Measurements from ENCODE around the gene TKFC. TPM values are rescaled to one million over a fixed set of nuclear protein-coding genes. Genes with fewer than 3 reads are reported as not detected.

TKFC gene
- polyA plus RNA-seq, 1 donor: 58.3 TPM

DNA sequence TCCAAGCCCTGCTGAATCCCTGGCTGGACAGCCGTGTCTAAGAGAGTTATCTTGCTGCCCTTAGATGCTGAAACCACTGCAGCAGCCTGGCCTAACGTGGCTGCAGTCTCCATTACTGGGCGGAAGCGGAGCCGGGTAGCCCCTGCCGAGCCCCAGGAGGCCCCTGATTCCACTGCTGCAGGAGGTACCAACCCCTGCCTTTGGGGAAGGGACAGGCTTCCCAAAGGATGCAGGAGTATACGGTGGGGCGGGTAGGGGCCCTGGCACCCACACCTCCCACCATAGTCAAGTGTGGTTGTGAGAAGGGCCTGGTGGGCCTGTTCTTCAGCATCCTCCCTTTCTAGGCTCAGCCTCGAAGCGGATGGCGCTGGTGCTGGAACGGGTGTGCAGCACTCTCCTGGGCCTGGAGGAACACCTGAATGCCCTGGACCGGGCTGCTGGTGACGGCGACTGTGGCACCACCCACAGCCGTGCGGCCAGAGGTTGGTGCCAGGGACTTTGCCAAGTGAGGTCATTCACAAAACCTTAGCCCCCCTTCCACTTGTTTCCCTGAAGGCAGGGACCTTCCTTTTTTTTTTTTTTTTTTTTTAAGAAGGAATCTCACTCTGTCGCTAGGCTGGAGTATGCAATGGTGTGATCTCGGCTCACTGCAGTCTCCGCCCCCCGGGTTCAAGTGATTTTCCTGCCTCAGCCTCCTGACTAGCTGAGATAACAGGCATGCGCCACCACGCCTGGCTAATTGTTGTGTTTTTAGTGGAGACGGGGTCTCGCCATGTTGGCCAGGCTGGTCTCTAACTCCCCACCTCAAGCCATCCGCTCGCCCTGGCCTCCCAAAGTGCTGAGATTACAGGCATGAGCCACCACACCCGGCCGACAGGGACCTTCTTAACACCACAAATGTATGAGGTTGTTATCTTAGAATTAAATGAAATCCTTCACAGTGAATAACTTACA is 11.0 kb downstream of the TKFC start:
- DNase-seq: no peak

DNA sequence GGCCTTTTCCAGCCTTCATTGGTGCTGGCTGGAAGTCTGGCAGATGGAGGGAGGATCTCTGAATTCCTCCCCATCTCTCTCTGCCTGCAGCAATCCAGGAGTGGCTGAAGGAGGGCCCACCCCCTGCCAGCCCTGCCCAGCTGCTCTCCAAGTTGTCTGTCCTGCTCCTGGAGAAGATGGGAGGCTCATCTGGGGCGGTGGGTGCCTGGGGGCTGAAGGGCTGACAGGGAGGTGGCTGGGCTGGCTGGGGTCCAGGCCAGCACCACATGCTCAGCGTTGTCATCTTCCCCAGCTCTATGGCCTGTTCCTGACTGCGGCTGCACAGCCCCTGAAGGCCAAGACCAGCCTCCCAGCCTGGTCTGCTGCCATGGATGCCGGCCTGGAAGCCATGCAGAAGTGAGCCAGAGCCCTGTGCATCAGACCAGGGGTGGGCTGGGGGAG is 12.2 kb downstream of the TKFC start:
- DNase-seq: no peak

DNA sequence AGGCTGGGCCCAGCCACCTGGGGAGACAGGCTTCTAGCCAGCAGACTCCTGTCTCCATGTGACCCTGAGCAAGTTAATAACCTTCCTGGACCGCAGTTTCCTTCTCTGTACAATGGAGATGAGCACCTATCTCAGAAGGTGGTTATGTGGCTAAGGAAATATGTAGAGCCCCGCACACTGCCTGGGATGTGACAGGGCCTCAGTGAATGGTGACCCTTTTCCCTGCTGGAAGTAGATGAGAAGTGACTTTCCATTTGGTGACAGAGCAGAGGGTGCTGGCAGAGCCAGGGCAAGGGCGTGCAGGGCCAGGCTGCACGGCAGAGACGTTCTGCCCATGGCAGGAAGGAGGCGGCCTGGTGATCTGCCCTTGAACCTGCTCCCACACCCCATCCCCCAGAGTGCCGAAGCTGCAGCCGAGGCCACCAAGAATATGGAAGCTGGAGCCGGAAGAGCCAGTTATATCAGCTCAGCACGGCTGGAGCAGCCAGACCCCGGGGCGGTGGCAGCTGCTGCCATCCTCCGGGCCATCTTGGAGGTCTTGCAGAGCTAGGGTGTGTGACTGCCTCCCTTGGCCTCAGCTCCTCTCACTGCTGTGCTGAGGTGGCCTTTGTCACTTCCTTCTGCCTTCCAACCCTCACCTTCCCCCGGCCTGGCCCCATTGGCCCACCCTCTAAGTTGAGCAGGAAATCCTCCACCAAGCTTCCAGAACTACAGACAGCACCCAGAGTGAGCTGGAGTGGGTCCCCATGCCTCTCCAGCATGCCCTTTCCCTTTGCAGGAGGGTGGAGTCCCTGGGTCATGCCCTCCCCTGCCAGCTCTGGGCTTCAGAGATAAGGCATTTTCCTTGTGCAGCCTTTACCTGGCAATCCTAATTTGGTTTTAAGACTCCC is 13.2 kb downstream of the TKFC start:
- DNase-seq: no peak

DNA sequence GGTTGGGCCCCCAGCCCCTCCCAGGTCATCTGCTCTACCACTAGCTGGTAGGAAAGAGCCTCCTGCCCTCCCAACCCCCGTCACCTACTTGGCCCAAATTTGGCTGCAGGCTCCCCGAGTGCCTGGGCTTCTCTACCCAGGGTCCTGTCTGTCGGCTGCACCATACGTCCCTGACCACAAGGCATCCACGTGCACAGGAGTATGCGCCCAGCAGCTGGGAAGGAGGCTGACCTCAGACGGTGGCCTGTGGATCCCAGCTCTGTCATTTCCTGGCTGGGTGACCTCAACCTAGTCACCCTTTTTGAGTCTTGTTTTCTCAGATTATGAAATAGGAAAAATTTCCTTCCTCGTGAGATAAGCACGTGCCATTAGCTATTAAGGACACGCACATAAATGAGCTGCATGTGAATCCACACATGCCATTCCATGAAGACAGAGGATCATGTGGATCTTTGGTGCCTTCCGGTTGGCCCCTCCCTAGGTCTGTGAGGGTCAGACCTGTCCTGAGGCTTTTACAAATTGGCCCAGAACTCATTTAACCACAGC is 15.0 kb downstream of the TKFC start:
- DNase-seq: no peak

DNA sequence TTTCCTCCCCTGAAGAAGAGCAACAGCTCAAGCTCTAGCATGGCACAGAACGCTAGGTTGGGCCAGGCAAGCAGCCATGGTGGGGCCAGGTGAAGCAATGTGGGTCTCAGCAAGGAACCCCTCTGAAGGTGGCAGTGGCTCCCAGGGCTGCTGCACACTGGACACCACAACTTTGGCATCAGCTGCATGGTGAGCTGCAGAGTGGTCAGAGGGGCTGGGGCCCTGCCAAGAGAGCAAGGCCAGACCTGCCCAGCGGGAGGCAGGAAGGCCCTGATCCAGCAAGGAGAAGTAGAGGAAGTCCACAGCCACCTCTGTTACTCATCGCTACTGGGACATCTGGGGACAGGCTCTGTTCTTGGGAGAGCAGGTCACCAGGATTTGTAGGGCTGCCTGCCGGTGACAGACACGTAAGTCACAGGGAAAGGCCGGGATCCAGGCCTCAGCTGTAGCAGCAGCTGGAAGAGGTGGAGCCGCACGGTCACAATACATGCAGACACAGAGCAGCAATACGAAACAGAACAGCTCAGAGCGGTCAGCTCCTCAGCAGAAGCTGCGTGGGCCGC is 16.2 kb downstream of the TKFC start:
- DNase-seq: no peak

DNA sequence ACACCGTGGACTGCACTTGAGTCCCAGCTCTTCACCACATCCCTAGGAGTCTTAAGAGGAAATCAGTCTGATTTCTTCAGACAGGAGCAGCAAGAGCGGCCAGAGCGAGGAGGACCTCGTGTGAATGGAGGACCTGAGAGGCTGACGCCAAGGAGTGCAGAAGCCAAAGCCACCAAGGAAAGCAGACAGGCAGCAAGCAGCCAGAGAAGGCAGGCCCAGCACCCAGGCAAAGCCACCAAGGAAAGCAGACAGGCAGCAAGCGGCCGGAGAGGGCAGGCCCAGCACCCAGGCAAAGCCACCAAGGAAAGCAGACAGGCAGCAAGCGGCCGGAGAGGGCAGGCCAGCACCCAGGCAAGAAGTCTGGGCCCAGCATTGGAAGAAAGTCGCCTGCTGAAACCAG is 16.9 kb downstream of the TKFC start:
- DNase-seq: no peak

DNA sequence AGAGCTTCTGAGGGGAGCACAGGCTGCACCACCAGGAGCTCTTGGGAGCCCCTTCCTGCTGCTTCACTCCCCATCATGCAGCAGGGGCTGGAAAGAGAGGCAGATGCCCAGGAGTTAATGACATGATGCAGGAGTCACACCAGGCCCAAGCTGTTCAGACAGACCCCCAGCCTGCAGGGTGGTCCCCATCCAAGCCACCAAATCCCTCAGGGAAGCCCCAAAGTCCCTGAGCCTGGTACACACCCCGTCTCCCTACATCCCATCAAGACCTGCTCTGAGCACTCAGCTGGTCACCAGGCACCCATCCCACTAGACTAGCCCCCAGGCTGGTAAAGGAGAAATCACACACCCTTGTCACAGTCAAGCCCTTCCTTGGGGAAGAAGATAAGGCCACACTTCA is 17.3 kb downstream of the TKFC start:
- DNase-seq: no peak

DNA sequence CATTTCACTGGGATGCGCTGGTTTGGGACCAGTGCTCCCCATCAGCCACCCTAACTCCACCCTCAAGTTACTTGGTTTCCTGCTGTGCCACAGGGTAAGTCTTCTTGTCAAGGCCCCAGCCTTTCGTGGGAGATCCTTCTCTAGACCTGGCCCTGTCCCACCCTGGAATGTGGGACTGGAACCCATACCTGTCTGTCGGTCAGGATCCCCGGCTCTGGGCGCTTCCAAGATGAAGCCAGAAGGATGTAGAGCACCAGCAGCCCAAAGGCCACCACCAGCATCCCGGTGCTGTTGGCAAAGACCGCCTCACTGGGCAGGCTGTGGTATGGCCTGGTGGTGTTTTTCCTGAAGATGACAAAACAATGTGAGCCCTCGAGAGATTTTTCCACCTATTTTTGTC is 17.8 kb downstream of the TKFC start:
- no peak for DNase-seq

DNA sequence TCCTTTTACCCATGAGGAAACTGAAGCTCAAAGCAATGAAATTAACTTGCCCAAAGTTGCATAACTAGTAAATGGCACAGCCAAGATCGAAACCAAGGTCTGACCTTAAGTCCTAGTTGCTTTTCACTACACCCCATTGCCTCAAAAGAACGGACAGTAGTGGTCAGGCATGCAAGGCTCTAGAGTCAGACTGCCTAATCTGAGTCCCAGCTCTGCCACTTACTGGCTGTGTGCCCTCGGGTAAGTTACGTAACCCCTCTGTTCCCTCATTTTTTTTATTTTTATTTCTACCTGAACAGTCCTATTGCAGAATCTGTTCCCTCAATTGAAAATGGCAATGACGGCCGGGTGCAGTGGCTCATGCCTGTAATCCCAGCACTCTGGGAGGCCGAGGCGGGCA is 19.0 kb downstream of the TKFC start:
- DNase-seq: no peak

DNA sequence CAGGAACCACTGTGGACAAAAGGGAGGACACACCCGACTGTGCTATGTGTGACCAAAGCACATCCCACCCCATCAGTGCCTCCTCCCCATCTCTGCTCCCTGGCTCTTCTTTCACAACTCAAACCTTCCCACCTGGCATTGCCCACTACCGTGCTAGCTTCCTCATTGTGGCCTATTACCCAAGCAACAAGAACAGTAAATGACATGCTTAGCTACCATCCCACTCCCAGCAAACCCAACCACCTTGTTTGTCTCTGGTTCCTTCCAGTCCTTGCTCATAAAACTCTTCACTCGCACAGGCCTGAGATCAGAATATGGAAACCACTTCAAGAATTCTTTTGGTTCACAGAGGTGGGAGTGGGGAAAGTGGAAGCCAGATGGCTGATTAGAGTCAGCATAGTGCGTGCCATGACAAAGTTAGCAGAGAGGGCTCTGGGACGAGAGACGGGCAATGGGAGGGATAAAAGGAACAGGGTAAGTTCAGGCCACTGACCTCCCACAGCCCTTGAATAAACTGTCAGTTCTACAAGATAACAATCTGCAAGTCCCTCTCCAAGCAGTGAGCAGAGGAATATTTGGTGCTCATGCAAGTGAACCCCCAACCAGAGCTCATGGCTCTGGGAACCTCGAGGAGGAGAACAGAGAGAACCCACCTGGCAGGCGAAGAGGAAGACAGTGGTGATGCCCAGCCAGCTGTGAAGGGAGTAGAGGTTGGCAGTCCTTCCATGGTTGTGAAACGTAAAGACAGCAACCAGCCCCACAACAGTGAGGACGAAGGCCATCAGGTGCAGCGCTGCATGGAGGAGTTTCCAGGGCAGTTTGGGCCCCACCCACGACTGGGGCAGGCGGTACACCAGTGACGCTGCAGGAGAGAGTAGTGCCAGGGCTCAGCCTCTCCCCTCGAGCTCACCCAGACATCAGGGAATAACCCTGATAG is 20.4 kb downstream of the TKFC start:
- no peak for DNase-seq

DNA sequence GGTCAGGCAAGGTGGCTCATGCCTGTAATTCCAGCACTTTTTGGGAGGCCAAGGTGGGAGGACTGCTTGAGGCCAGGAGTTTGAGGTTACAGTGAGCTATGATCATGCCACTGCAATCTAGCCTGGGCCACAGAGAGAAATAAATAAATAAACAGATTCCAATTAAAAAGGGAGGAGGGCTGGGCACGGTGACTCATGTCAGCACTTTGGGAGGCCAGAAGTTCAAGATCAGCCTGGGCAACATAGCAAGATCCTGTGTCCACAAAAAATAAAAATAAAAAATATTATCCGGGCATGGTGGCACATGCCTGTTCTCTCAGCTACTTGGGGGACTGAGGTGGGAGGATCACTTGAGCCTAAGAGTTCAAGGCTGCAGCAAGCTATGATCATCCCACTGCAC is 21.2 kb downstream of the TKFC start:
- DNase-seq: no peak

DNA sequence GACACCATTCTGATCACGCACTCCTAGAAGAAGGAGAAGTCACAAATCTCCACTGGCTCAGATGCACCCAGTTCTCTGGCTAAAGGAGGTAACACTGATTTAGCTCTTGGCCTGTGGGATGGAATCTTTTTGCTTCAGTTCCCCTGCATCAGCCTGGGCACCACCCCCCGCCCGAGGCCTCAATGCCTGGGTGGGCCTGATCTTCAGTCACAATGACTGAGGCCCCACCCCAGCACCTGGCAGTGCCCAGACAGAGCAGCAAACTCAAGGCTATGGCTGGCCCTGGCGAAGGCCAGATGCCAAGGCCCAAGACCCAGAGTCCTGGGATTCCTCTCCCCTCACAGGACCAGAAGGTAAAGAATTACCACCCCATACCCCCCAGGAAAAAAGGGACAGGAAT is 23.7 kb downstream of the TKFC start:
- no peak for DNase-seq

DNA sequence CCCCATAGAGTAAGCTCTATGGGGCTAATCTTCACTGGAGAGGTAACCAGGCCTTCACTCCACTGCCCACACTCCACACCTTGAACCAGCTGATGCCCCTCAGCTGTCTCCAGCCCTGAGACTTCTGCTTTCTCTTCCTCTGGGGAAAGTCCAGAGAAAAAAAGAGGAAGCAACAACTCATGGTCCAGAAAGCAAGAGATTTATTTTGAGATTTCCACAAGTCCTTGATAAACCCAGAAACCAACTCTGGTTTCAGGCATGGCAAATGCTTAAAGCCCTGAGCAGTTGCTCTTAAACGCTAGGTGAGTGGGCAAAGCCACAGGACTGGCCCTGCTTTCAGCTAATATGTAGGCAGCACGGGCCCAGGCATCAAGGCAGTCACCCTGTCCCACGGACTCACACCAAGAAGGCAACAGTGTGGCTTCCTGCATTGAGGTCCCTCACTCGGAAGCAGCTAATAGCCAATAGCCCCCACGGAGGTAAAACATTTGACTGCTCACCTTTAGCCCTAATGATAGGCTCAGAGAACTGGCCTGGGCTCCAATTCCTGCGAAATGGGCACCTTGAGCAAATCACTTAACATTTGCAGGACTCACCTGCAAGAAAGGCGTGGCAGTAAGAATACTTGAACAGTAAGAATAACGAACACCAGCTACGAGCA is 24.3 kb downstream of the TKFC start:
- DNase-seq: no peak

DNA sequence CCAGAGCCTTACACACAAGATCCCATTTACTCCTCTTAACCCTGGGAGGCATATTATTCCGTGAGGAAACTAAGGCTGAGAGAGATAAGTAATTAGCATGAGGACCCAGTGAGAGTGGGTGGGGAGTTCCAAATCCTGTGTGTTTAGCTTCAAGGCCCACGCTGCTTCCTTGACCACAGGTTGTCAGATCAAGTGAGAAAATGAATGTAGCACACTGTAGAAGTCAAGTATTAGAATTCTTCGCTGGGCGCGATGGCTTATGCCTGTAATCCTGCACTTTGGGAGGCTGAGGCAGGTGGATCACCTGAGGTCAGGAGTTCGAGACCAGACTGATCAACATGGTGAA is 24.8 kb downstream of the TKFC start:
- DNase-seq: no peak

DNA sequence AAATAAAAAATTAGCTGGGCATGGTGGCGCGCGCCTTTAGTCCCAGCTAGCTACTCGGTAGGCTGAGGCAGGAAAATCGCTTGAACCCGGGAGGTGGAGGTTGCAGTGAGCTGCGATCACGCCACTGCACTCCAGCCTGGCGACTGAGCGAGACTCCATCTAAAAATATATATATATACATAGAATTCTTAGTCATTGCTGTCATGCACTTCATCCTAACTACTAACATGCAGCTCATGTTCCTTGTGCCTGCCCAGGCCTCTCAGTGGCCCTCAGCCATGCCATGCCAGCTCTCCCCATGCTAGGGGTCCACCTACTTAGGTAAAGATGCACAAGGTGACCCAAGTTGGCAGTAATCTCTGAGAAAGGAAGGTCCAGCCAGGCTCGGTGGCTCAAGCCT is 25.5 kb downstream of the TKFC start:
- no peak for DNase-seq

DNA sequence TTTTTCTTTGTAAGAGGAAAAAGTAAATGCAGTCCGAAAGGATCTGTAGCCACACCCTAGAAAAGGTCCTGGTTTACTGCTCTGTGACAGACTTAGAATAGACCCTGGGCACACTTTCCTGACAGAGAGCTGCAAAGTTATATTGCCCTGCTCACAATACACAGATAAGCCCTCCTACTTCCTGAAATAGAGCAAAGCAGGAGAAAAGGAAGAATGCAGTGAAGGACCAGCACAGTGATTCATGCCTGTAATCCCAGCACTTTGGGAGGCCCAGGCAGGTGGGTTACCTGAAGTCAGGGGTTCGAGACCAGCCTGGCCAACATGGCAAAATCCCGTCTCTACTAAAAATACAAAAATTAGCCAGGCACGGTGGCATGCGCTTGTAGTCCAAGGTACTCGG is 26.5 kb downstream of the TKFC start:
- no peak for DNase-seq

DNA sequence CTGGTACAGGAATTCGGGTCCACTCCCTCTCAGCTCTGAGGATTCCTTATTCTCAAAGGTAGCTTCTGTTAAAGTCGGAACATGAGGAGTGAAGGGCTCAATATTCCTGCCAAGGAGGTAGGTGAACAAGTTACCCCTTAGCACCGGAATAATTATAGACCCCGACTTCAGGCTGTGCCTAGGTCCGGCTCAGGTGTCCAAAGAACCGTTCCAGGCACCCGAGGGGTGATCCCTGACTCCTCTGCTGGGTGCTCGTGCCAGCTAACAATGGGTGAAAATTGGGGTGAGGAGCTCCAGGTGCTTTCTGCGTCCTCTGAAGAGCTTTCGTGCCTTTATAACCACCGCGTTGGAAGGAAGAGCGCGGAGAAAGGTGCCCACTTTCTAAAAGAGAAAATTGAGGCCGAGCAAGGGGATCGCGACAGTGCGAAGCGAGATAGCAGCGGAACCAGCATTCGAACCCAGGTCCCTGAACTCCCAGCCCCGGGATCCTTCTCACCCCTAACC is 28.3 kb downstream of the TKFC start:
- no peak for DNase-seq

DNA sequence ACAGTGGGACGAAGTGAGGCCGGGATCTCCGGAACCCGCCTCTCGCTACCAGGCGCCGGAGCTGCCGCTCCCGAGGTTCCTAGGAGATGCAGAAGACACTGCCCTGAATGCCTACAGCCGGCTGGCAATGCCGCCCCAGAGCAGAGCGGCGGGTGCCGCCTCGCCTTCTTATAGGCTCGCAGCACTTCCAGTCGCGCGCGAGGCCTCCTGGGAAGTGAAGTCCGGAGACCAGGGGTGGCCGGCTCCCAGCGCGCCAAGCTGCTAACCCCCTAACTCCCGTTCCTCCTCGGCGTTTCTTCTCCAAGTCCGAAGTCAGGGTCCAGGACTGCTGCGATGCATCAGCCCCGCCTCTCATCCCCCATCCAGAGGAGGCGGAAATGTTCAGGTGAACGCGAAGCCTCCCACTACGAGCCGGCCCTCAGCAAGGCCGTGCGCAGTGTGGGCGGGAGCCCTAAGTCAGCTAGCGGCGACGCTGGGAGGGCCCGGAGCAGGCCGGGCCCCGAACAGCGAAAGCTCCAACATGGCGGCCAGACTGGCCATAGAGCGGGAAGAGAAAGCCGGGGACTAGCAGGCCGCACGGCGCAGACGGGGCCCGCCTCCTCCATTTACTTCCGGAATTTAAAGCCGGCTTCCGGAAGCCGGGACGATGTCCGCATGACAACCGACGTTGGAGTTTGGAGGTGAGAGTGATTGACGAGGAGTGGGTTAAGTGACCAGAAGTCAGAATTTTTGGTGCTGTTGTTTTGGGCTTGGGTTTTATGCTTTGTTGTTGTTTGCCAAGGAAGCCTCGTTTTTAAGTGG is 28.9 kb downstream of the TKFC start, which contains the start of the genes CYB561A3 and TMEM138:
CYB561A3 (minus strand) TSS at position 142 of the 801 bp plus-strand sequence. CDS start 5,169 bp downstream, outside the sequence.
TMEM138 (plus strand) TSS at position 634 of the 801 bp plus-strand sequence. CDS start 2,017 bp downstream, outside the sequence.
- peak; percentile 92 for DNase-seq

DNA sequence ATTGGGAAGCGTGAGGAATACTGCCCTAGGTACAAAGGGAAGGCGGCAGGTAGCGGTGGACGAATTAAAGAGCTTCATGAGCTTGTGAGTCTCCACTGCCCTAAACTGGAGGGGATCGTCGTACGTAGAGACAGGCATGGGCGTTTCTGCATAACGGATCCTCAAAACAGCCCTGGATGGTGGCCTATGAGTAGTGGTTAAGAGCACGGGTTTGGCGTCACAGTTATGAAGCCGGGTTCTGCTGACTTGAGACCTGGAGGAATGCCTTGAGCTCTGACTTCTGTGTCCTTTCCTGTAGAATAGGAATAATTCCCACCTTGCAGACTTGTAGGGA is 29.5 kb downstream of the TKFC start:
- DNase-seq: no peak

Measured in left kidney (tissue), 2 donors.